DND-41 (cell line): ENCODE measurements around the gene KRT9.

ENCODE experiments used
- ATAC-seq: fragments of 200-7000 bp; cut with Tn5 transposase; 3 replicates; pipeline ENCODE4 v1.9.1; 2021; ENCODE audit warnings: low read depth; ENCODE audit not compliant: insufficient read depth
- DNase-seq: peaks from one replicate; pipeline ENCODE4 v3.0.0-alpha.2; 2020
- H2AFZ ChIP-seq: 2 replicates; pipeline ENCODE4 v1.6.0; 2012; ENCODE audit warnings: low read depth, low read length
- H3K27ac ChIP-seq: 2 replicates; pipeline ENCODE4 v1.5.1; 2012; ENCODE audit warnings: low read length, inconsistent platforms
- H3K27me3 ChIP-seq: fragments of 200-600 bp; sonication (generic); 2 replicates; pipeline ENCODE4 v1.6.0; 2012; ENCODE audit warnings: low read length, mild to moderate bottlenecking, inconsistent platforms; ENCODE audit not compliant: insufficient read depth, poor library complexity
- H3K36me3 ChIP-seq: 2 replicates; pipeline ENCODE4 v1.5.1; 2012; ENCODE audit warnings: low read length, inconsistent platforms; ENCODE audit not compliant: insufficient read depth
- H3K4me1 ChIP-seq: 2 replicates; pipeline ENCODE4 v1.5.1; 2012; ENCODE audit warnings: mild to moderate bottlenecking, low read length; ENCODE audit not compliant: insufficient read depth
- H3K4me2 ChIP-seq: 2 replicates; pipeline ENCODE4 v1.6.0; 2012; ENCODE audit warnings: mild to moderate bottlenecking, moderate library complexity, low read length, inconsistent platforms; ENCODE audit not compliant: insufficient read depth
- H3K4me3 ChIP-seq, 2 experiments: fragments of 200-600 bp in 1 of 2; shearing (Covaris generic) in 1 of 2; 2 replicates each; pipeline ENCODE4 v1.5.1; 2012 to 2016; ENCODE audit warnings: inconsistent platforms in 2 of 2, low read length in 2 of 2, mild to moderate bottlenecking in 2 of 2, low read depth in 1 of 2, moderate library complexity in 1 of 2
- H3K79me2 ChIP-seq: 2 replicates; pipeline ENCODE4 v1.6.0; 2012; ENCODE audit warnings: low read length, inconsistent platforms; ENCODE audit not compliant: insufficient read depth
- H3K9ac ChIP-seq: 2 replicates; pipeline ENCODE4 v1.6.0; 2012; ENCODE audit warnings: low read depth, mild to moderate bottlenecking, inconsistent platforms, low read length, moderate library complexity
- H3K9me3 ChIP-seq: 2 replicates; pipeline ENCODE4 v1.5.1; 2012; ENCODE audit warnings: low read length, moderate library complexity, mild to moderate bottlenecking, inconsistent platforms; ENCODE audit not compliant: insufficient read depth, severe bottlenecking
- H4K20me1 ChIP-seq: 2 replicates; pipeline ENCODE4 v1.6.0; 2012; ENCODE audit warnings: low read length; ENCODE audit not compliant: insufficient read depth
- EZH2 ChIP-seq: IDR thresholded peaks from 3 replicates; pipeline ENCODE4 v1.6.1; 2012; ENCODE audit warnings: borderline replicate concordance, low read depth, mild to moderate bottlenecking, moderate library complexity, low read length, inconsistent platforms; ENCODE audit not compliant: severe bottlenecking
- TF ChIP-seq, protein P1 (sequence below): IDR thresholded peaks from 2 replicates; pipeline ENCODE4 v1.5.1; 2012; ENCODE audit warnings: borderline replicate concordance, low read length, moderate library complexity, mild to moderate bottlenecking; ENCODE audit not compliant: poor library complexity, severe bottlenecking; ENCODE audit errors: extremely low read depth

The KRT9 gene

DNA sequence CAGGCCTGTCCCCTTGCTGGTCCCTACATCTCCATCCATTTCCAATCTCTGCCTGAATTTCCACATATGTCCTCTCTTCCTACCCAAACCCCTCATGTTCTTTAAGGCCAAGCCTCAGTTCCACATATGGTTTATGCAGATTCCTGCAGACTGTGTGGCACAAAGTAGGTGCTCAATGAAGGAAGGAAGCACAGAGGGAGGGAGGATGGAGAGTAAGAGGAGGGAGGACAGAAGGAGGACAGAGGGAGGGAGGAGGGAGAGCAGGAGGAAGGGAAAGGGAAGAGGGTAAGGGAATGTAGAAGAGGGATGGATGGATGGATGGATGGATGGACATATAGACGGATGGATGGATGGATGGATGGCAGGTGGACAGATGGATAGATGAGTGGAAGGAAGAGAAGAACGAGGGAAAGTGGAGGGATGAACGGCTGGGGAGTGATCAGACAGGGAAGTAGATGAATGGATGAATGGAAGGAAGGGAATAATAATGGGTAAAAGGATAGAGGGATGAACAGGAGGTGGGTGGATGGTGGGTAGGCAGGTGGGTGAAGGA, 22.6 kb upstream of the KRT9 start:
- H3K9me3 ChIP-seq: no peaks in the 10 kb centered on the region
- ATAC-seq: no peak
- H3K27me3 ChIP-seq: peaks cover 13% of the 10 kb centered on the region

DNA sequence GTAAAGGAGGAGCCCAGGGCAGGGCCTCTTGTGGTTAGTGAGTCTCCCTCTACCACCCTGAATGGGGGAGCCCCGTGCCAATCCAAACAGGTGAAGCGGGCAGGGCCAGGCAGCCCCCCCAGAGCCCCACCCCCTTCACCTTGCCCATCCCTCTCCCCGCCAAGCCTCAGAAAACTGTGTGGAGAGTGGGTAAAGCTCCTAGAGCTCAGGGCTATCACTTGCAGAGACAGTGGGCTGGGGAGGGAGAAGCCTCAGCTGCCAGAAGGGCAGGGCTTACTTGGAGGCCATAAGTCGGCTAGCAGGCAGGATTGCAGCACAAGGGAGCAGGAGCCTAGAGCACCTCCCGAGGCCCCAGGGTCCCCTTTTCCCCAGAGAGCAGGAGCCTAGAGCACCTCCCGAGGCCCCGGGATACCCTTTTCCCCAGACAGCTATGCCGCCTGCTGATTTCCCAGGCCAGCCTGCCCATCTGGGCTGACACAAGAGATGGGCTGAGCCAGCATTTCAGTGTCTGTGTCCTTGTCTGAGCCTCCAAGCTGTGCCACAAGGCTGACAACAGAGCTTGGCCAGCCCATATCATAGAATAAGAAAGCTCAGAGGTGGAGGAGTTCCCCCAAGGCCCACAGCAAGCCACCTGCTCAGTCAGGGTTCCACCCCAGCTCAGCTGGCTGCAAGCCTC, 21.6 kb upstream of the KRT9 start:
- H3K27ac ChIP-seq: no peak overlapping the region
- peaks cover 13% of the 10 kb centered on the region for H3K27me3 ChIP-seq
- no peak overlapping the region for H3K4me3 ChIP-seq
- no peaks in the 10 kb centered on the region for H3K36me3 ChIP-seq
- no peak overlapping the region for H2AFZ ChIP-seq
- H3K9ac ChIP-seq: no peak overlapping the region
- no peak overlapping the region for H3K4me2 ChIP-seq
- DNase-seq: no peak
- TF ChIP-seq EZH2: no peak
- TF ChIP-seq, protein P1, sequence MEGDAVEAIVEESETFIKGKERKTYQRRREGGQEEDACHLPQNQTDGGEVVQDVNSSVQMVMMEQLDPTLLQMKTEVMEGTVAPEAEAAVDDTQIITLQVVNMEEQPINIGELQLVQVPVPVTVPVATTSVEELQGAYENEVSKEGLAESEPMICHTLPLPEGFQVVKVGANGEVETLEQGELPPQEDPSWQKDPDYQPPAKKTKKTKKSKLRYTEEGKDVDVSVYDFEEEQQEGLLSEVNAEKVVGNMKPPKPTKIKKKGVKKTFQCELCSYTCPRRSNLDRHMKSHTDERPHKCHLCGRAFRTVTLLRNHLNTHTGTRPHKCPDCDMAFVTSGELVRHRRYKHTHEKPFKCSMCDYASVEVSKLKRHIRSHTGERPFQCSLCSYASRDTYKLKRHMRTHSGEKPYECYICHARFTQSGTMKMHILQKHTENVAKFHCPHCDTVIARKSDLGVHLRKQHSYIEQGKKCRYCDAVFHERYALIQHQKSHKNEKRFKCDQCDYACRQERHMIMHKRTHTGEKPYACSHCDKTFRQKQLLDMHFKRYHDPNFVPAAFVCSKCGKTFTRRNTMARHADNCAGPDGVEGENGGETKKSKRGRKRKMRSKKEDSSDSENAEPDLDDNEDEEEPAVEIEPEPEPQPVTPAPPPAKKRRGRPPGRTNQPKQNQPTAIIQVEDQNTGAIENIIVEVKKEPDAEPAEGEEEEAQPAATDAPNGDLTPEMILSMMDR: no peak
- ATAC-seq: no peak
- H3K79me2 ChIP-seq: no peaks in the 10 kb centered on the region
- H4K20me1 ChIP-seq: no peaks in the 10 kb centered on the region
- H3K4me1 ChIP-seq: no peaks in the 10 kb centered on the region
- no peaks in the 10 kb centered on the region for H3K9me3 ChIP-seq

More for the DNA sequence above, 22.6 kb upstream of the KRT9 start:
- Histone ChIP-seq H3K27ac (no peak overlapping the region), H3K36me3 (no peaks in the 10 kb centered on the region), H3K79me2 (no peaks in the 10 kb centered on the region), H3K4me1 (no peaks in the 10 kb centered on the region), H3K9ac (no peak overlapping the region), H4K20me1 (no peaks in the 10 kb centered on the region), H3K4me2 (no peak overlapping the region), H2AFZ (no peak overlapping the region), H3K4me3 (no peak overlapping the region)
- TF ChIP-seq EZH2: no peak
- TF ChIP-seq, protein P1: no peak
- no peak for DNase-seq

DNA sequence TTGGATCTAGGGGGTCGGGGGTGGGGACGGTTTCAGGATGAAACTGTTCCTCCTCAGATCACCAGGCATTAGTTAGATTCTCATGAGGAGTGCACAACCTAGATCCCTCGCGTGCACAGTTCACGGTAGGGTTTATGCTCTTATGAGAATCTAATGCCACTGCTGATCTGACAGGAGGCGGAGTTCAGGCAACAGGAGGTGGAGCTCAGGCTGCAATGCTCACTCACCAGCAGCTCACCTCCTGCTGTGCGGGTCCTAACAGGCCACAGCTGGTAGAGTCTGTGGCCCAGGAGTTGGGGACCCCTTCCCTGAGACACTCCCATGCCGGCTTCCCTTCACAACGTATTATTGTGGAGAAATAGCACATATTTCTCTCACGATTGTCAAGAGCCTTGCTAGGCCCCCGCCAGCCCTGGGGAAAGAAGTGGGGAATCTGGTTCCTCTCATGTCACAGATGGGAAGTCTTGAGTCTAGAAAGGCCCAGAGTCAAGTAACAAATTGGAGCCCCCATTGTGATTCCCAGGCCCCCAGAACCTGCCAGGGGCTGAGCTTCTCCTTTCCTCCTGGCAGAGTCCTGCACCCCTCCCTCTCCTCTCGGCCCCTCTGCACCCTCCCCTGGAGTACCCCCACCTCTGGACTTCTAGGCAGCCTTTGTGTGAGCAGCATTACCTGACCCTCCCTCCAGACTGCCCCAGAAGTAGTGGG, 20.9 kb upstream of the KRT9 start:
- TF ChIP-seq EZH2: no peak
- no peaks in the 10 kb centered on the region for H4K20me1 ChIP-seq
- no peak overlapping the region for H3K9ac ChIP-seq
- H3K36me3 ChIP-seq: no peaks in the 10 kb centered on the region
- no peaks in the 10 kb centered on the region for H3K9me3 ChIP-seq
- H3K4me3 ChIP-seq: no peak overlapping the region
- no peaks in the 10 kb centered on the region for H3K4me1 ChIP-seq
- DNase-seq (no peak), ATAC-seq (no peak)
- H3K79me2 ChIP-seq: no peaks in the 10 kb centered on the region
- H3K4me2 ChIP-seq: no peak overlapping the region
- H2AFZ ChIP-seq: no peak overlapping the region
- no peak overlapping the region for H3K27ac ChIP-seq
- peaks cover 13% of the 10 kb centered on the region for H3K27me3 ChIP-seq

DNA sequence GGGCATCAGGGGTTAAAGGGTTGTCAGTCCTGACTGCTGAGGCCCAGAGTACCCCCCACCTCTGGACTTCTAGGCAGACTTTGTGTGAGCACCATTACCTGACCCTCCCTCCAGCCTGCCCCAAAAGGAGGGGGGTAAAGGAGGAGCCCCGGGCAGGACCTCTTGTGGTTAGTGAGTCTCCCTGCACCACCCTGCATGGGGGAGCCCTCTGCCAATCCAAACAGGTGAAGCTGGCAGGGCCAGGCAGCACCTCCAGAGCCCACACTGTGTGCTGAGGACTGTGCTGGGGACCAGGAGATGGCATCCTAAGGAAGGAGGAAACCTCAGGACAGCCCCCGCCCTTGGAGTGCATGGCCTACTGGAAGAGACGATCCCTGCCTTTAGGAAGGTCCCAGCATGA, 17.4 kb upstream of the KRT9 start:
- ATAC-seq (no peak), DNase-seq (no peak)
- Histone ChIP-seq H3K9me3 (no peaks in the 10 kb centered on the region), H3K9ac (no peak overlapping the region), H3K4me1 (no peaks in the 10 kb centered on the region), H2AFZ (no peak overlapping the region), H3K4me2 (no peak overlapping the region), H4K20me1 (no peaks in the 10 kb centered on the region), H3K4me3 (no peak overlapping the region), H3K79me2 (no peaks in the 10 kb centered on the region), H3K27ac (no peak overlapping the region), H3K36me3 (no peaks in the 10 kb centered on the region), H3K27me3 (peaks cover 5% of the 10 kb centered on the region)
- TF ChIP-seq EZH2: no peak
- TF ChIP-seq, protein P1: no peak
